GM18873 (cell line): ENCODE data around the gene COL4A3.

Experiments
- ATAC-seq: cut with Tn5 transposase; IDR thresholded peaks from one replicate; pipeline ENCODE4 v1.9.1; 2021; ENCODE audit warnings: mild to moderate bottlenecking, moderate library complexity, moderate number of reproducible peaks; ENCODE audit not compliant: unreplicated experiment, low FRiP score

COL4A3 gene

DNA sequence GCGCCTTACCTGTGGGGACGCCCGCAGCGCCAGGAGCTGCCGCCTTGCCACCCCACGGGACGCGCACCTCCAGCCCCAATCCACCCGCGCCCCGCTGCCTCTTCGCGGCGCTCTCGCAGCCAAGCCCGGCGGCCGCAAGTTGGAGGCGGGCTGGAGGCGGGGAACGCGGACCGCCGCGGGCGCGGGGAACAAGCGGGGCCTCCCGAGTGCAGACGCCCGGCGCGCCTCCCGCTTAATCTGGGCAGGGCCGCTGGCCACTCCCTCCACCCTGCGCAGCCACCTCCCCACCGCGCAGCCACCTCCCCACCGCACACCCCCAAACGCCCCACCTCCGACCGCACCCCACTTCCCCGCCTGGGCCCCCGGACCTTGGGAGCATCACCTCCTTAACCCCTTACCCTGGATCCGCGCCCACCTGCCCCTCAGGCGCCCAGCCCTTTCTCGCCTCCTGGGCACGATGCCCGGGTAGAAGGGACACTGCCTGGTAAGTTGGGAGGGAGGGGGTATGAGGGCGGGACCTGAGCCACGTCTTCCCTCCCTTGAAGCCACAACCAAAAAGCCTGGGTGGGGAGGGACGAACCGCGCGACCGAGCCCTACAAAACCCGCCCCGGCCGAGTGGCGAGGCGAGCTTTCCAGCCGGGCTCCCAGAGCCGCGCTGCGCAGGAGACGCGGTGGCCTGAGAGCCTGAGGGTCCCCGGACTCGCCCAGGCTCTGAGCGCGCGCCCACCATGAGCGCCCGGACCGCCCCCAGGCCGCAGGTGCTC is at the start of gene COL4A3, which contains the start of gene COL4A4:
TSS of gene COL4A3 (plus strand) at position 627 of the 765 bp plus-strand sequence. CDS start at position 730, 103 bp downstream.
TSS of gene COL4A4 (minus strand) at position 208 of the 765 bp plus-strand sequence. CDS start 16,722 bp downstream, outside the sequence.
- peak; percentile 37 for ATAC-seq

- ATAC-seq, result no peak
Observed at GRCh38 chr2:227115761-227116160, 48.7 kb upstream of the COL4A3 start.

GRCh38 chr2:227117027-227117426 is 47.4 kb upstream of the COL4A3 start:
- no peak for ATAC-seq

GRCh38 chr2:227117852-227118251 is 46.6 kb upstream of the COL4A3 start:
- ATAC-seq, result no peak

- no peak for ATAC-seq
Observed at GRCh38 chr2:227118353-227118752, 46.1 kb upstream of the COL4A3 start.

DNA sequence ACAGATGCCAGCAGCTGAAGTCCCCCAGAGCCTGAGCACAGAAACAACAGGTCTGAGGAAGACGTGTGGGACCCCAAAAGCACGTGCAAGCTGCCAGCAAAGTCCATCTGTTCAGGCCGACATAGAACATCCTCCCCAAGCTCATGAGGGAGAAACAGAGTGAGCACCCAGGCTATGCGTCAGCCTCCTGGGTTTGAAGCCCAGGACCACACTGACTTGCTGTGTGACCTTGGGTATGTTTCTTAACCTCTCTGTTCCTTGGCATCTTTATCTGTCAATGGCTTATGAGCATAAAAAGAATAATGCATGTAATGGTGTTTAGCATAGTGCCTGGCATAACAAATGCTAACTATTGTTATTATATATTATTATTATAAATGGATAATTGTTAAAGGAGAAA is 40.7 kb upstream of the COL4A3 start:
- ATAC-seq, result no peak

DNA sequence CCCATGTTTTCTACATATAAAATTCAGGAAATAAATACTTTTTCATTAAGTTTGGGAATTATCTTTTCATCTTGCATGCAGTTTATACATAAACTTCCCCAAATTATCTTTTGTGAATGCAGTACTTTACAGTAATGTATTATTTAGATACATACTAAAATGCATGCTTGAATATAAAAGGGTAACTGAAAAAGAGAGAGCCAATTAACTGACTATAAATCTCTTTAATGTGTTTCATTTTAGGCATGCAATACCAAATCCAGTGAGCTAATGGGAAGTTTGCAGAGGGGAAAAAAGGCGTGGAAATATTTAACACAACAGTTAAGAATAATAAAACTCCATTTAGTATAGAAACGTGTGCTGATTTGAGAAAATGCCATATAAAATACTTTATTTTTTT is 39.6 kb upstream of the COL4A3 start:
- ATAC-seq, result no peak

DNA sequence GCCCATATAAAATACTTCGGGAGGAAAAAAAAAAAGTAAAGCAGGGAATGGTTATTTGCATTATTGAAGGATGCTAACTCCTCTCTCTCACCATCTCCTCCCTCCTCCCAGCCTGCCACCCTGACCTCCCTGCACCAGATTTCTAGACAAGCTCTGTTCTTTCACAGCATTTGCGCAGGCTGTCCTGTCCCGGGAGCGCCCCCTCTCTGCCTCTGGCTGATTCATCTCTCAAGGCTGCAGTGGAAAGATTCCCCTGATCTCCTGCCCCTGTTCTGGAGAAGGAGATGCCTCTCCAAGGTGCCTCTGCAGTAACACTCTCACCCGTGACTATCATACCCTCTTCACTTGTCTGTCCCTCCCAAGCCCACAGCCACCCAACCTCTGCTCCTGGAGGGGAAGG is 38.9 kb upstream of the COL4A3 start:
- ATAC-seq, result no peak

DNA sequence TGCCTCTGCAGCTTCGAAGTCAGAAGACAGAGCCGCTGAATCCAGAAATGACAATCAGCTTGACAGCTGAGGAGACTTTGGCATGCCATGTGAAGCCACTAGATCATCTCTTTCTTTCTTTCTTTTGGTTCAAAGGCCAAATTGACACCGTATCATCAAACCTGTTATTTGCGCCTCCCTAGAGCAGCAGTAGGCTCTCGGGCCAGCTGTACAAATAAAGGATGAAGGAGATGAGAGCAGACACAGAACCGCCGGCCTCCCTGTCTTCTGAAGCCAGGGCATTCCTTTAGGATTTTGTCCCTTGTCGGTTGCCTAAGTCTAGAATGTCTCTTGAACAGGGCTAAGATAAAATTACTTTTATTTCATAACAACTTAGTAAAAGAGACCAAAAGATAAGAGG is 37.2 kb upstream of the COL4A3 start:
- no peak for ATAC-seq

GRCh38 chr2:227130636-227131035 is 33.8 kb upstream of the COL4A3 start:
- no peak for ATAC-seq

GRCh38 chr2:227132986-227133385 is 31.4 kb upstream of the COL4A3 start:
- no peak for ATAC-seq

DNA sequence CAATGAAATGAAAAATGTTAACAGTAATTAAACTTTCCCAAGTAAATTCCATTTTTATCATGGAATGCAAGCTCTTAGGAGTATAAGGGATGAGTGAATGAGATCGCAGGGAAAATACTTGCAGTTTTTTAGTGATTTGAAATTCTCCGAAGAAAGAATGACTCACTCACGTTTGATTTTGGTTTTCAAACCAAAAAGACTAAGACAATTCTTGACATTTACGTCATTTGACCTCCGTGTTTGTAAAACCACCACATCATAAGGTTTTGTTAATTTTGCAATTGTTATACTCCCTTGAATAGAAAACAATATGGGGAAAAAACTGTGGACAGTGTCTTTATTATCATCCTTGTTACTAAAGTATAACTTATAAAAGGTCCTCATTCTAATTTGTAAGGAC is 29.8 kb upstream of the COL4A3 start:
- ATAC-seq, result no peak

DNA sequence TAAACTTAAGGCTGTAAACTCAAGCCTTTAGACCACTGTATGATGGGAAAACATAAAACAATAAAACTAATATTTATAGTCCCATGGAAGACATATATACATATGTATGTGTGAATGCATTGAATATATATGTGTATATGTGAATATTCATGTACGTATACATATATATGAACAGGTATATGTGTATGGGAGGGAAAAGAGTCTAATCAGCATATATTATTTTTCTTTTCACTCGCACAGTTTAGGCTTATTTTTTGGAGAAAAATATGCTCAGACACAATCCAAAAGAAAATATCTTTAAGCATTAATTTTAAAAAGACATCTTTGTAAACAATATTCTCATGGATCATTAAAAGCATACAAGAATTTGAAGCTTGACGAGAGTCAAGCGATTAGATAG is 23.1 kb upstream of the COL4A3 start:
- no peak for ATAC-seq

DNA sequence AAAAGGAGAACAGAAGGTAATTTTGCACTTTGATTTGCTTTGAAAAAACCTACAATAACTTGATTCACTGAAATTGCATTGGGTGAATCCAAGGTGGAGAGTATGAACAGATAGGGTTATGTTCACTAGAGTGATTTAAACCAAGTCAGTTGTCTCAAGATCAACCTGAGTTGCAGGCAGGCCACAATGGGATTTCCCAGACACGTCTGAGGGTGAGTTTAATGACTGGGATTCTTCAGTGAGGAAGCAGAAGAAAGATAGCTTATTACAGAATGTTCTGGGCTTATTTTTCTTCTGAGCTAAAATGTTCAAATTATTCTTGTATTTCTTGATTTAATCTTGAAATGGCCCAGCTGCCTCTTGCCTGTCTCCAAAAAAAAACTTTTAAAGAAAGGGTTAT is 20.5 kb upstream of the COL4A3 start:
- ATAC-seq, result no peak

DNA sequence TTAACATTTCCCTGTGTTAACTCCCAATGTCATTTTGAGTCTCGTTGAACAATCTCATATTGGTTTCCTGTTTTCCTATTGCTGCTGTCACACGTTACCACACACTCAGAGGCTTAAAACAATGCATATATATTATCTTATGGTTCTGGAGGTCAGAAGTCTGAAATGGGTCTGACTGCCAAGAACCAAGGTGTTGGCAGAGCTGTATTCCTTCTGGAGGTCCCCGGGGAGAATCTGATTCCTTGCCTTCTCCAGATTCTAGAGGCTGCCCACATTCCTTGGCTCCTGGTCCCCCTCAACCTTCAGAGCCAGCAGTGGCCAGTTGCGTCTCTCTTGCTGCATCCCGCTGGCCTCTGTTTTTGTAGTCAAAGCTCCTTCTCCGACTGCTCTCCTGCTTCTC is 18.0 kb upstream of the COL4A3 start:
- no peak for ATAC-seq

- no peak for ATAC-seq
Observed at GRCh38 chr2:227147023-227147422, 17.4 kb upstream of the COL4A3 start.

DNA sequence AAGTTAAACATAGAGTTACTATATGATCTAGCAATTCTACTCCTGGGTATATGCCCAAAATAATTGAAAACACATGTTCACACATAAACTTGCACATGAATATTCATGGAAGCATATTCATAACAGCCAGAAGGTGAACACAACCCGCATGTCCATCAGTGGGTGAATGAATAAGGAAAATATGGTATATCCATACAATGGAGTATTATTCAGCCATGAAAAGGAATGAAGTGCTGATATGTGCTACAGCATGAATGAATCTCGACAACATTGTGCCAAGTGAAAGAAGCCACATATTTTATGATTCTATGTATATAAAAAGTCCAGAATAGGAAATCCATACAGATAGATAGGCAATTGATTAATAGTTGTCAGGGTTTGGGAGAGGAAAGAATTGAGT is 16.3 kb upstream of the COL4A3 start:
- ATAC-seq, result no peak

DNA sequence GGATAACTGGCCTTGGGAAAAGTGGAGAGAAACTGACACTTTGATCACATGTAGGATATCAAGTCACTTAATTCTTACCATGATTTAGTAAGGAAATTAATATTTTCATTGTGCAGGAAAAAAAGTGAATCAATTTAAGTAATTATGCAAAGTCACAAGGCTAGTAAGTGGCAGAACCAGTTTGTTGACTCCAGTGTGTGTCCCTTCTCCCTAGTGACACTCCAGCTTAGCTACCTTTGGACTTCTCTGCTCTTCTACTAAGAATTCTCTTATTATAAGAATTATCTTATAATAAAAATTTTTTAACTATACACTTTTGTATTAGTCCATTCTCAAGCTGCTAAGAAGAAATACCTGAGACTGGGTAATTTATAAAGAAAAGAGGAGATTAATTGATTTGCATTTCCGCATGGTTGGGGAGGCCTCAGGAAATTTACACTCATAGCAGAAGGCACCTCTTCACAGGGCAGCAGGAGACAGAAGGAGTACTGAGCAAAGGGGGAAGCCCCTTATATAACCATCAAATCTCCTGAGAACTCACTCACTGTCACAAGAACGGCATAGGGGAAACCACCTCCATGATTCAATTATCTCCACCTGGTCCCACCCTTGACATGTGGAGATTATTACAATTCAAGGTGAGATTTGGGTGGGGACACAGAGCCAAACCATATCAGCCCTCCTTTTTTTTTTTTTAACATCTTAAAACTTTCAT is 14.0 kb upstream of the COL4A3 start:
- ATAC-seq, result no peak

GRCh38 chr2:227152093-227152766 is 12.2 kb upstream of the COL4A3 start:
- ATAC-seq, result no peak

DNA sequence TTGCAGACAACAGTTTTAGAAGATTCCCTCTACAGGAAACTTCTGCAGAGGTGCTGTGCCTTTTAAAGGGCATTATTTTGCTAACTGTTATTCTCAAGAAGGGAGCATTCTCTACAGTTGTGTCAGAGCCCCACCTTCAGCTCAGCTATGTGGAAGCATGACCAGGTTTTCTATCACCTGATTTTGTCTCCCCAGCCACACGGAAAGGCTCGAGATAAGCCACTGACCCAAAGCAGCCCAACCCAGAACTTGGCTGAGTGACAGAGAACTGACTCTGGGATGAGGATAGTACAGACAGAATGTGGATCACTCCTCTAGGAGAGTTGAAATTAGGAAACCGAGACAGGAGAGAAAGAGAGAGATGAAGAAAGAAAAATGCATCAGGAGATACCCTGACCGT is 11.1 kb upstream of the COL4A3 start:
- no peak for ATAC-seq

GRCh38 chr2:227153758-227154486 is 10.5 kb upstream of the COL4A3 start:
- no peak for ATAC-seq
